A673 (cell line): Measurements from ENCODE around the gene CRLF1. TPM values are rescaled to one million over a fixed set of nuclear protein-coding genes. Genes with fewer than 3 reads are reported as not detected.
A peak's percentile ranks its signal among the peaks of the same experiment; 100 is the strongest.

Experiments
- BruUV-seq: library from RNA; stranded (reverse); fragments of 400-500 nt; replicated peaks from 2 replicates; lab custom pipeline; 2021; lab: Mats Ljungman, UMichigan
- CTCF ChIA-PET: fragments of 300-600 bp; sonication (Branson Sonifier 250); formaldehyde crosslinking; loops from one replicate; lab custom pipeline; 2022; ENCODE audit warnings: antibody characterized with exemption; lab: Charles Lee
- POLR2A ChIA-PET: fragments of 300-600 bp; sonication (Branson Sonifier 250); formaldehyde crosslinking; loops from one replicate; lab custom pipeline; 2022; ENCODE audit warnings: antibody characterized with exemption; ENCODE audit not compliant: low non-redundant PET; lab: Charles Lee
- DNase-seq: peaks from one replicate; pipeline ENCODE4 v3.0.0-alpha.2; 2015; ENCODE audit warnings: low spot score
- H3K27ac ChIP-seq: fragments of 200-600 bp; sonication (generic); 2 replicates; pipeline ENCODE4 v1.5.1; 2016; ENCODE audit warnings: mixed run types, low read depth, mild to moderate bottlenecking, mixed read lengths, antibody characterized with exemption, low read length; ENCODE audit not compliant: poor library complexity, severe bottlenecking
- H3K27me3 ChIP-seq: fragments of 200-600 bp; sonication (generic); replicated peaks from 2 replicates; pipeline ENCODE4 v1.6.1; 2017; ENCODE audit warnings: mixed run types, low read depth, mild to moderate bottlenecking, mixed read lengths, antibody characterized with exemption, low read length; ENCODE audit not compliant: insufficient read depth, poor library complexity
- H3K36me3 ChIP-seq: fragments of 200-600 bp; sonication (generic); 2 replicates; pipeline ENCODE4 v1.6.1; 2016; ENCODE audit warnings: mixed run types, mild to moderate bottlenecking, mixed read lengths, antibody characterized with exemption, low read length; ENCODE audit not compliant: insufficient read depth, poor library complexity, severe bottlenecking
- H3K4me1 ChIP-seq: fragments of 200-600 bp; sonication (generic); 2 replicates; pipeline ENCODE4 v1.6.1; 2017; ENCODE audit warnings: mixed run types, mild to moderate bottlenecking, mixed read lengths, antibody characterized with exemption, low read length; ENCODE audit not compliant: insufficient read depth, poor library complexity, severe bottlenecking
- H3K4me3 ChIP-seq: fragments of 200-600 bp; sonication (generic); 2 replicates; pipeline ENCODE4 v1.5.1; 2016; ENCODE audit warnings: low read depth, mixed run types, mild to moderate bottlenecking, mixed read lengths, low read length; ENCODE audit not compliant: poor library complexity, severe bottlenecking
- H3K9me3 ChIP-seq: fragments of 200-600 bp; sonication (generic); 2 replicates; pipeline ENCODE4 v1.6.1; 2016; ENCODE audit warnings: mixed run types, low read depth, mild to moderate bottlenecking, mixed read lengths, antibody characterized with exemption, low read length; ENCODE audit not compliant: poor library complexity, severe bottlenecking
- EZH2 ChIP-seq: fragments of 200-600 bp; sonication (generic); IDR thresholded peaks from 2 replicates; pipeline ENCODE4 v1.6.1; 2017; ENCODE audit warnings: borderline replicate concordance, low read depth, mild to moderate bottlenecking, mixed read lengths, antibody characterized with exemption, low read length; ENCODE audit not compliant: poor library complexity, severe bottlenecking
- intact Hi-C: fragments of 100-400 bp; cut with micrococcal nuclease; formaldehyde crosslinking; loops from one replicate; pipeline ENCODE4 v1.10.0; 2022; ENCODE audit not compliant: unreplicated experiment
- total RNA-seq: library from RNA; stranded (reverse); gene quantifications from 2 replicates; pipeline ENCODE4 v1.2.3, GENCODE V29; 2021
- TF ChIP-seq, protein P1 (sequence below): fragments of 300-800, 200-600 bp; sonication (generic); conservative IDR thresholded peaks from 2 replicates; pipeline ENCODE4 v1.5.1; 2017; ENCODE audit warnings: low read depth, mild to moderate bottlenecking, antibody characterized with exemption, low read length, moderate library complexity, mixed read lengths

CRLF1 gene
- total RNA-seq, 1 experiment from 2014 or later = 192 TPM

DNA sequence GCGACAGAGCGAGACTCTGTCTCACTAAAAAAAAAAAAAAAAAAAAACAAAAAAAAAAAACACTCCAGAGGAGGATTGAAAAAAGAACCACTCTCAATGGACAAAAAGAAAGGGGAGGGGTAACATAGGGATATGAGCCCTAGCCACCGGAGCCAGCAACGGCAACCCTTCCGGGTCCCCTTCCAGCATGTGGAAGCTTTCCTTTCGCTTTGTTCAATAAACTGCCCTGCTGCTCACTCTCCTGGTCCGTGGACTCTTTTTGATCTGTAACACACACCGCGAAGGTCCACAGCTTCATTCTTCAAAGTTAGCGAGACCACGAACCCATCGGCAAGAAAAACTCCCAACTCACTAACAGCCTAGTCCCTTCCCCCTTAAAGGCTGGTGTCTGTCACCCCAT lies 19.0 kb downstream of the CRLF1 start:
- no peak for TF ChIP-seq EZH2
- TF ChIP-seq, protein P1, sequence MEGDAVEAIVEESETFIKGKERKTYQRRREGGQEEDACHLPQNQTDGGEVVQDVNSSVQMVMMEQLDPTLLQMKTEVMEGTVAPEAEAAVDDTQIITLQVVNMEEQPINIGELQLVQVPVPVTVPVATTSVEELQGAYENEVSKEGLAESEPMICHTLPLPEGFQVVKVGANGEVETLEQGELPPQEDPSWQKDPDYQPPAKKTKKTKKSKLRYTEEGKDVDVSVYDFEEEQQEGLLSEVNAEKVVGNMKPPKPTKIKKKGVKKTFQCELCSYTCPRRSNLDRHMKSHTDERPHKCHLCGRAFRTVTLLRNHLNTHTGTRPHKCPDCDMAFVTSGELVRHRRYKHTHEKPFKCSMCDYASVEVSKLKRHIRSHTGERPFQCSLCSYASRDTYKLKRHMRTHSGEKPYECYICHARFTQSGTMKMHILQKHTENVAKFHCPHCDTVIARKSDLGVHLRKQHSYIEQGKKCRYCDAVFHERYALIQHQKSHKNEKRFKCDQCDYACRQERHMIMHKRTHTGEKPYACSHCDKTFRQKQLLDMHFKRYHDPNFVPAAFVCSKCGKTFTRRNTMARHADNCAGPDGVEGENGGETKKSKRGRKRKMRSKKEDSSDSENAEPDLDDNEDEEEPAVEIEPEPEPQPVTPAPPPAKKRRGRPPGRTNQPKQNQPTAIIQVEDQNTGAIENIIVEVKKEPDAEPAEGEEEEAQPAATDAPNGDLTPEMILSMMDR = no peak
- Histone ChIP-seq H3K27me3 (no peaks in the 10 kb centered on the region), H3K9me3 (no peaks in the 10 kb centered on the region), H3K36me3 (no peaks in the 10 kb centered on the region), H3K4me1 (peaks cover 25% of the 10 kb centered on the region), H3K4me3 (no peak overlapping the region), H3K27ac (peak overlapping the region; percentile 96)
- CTCF ChIA-PET = interaction anchor here (0.7 kb wide), 1 partner anchor 98 kb away, joined by 3 read pairs; no protein-coding TSS in a partner anchor
- no TSS peak for BruUV-seq
- no peak for DNase-seq
- POLR2A ChIA-PET = no interaction called here
- intact Hi-C loops = no loop called here

DNA sequence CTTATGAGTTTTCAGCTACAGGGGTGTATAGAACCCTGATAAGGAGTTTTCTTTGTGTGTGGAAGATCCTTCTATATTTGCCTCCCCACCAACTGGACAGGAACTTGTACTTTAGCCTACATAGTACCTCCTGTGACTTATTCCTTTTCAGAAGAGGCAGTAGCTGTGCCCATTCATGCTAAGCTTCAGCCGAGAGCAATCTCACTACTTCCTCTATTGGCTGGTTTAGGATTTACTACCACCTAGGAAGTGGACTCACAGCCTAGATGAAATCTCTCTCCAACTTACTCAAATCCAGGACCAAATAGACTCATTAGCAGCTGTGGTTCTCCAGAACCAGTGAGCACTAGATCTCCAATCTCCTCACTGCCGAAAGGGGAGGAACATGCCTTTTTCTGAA lies 20.3 kb downstream of the CRLF1 start:
- TF ChIP-seq, protein P1 = 0 out of 2 replicates have a peak, but pooled peaks have one; percentile 13
- no peak for TF ChIP-seq EZH2
- Histone ChIP-seq H3K4me3 (no peak overlapping the region), H3K27me3 (no peaks in the 10 kb centered on the region), H3K4me1 (peaks cover 16% of the 10 kb centered on the region), H3K9me3 (no peaks in the 10 kb centered on the region), H3K27ac (no peak overlapping the region), H3K36me3 (no peaks in the 10 kb centered on the region)
- intact Hi-C loops = no loop called here
- no peak for DNase-seq
- BruUV-seq = no TSS peak
- ChIA-PET CTCF (no interaction called here), POLR2A (no interaction called here)

DNA sequence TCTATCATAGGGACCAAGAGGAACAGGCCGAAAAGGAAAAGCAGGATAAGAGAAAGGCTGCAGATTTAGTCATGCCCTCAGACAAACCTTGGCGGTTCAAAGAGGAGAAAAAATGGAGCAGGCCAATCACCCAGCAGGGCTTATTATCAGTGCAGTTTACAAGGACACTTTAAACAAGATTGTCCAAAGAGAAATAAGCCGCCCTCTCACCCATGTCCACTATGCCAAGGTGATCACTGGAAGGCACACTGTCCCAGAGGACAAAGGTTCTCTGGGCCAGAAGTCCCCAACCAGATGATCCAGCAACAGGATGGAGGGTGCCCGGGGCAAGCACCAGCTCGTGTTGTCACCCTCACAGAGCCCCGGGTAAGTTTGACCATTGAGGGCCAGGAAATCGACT lies 26.3 kb downstream of the CRLF1 start:
- CTCF ChIA-PET = no interaction called here
- intact Hi-C loops = no loop called here

More for the DNA sequence above, 26.3 kb downstream of the CRLF1 start:
- no peaks in the 10 kb centered on the region for H3K27me3 ChIP-seq
- no peak overlapping the region for H3K27ac ChIP-seq
- TF ChIP-seq EZH2 = no peak
- TF ChIP-seq, protein P1 = no peak
- H3K4me1 ChIP-seq = no peaks in the 10 kb centered on the region
- H3K9me3 ChIP-seq = no peaks in the 10 kb centered on the region
- BruUV-seq = no TSS peak
- no peak for DNase-seq
- H3K36me3 ChIP-seq = peaks cover 24% of the 10 kb centered on the region
- POLR2A ChIA-PET = no interaction called here
- no peak overlapping the region for H3K4me3 ChIP-seq
